Globus pallidus (tissue), 1 donor: ENCODE measurements around the gene TTC8.

Experiments
- DNase-seq: peaks from one replicate; pipeline ENCODE4 v3.0.0-alpha.2; 2015; ENCODE audit warnings: low spot score

TTC8 gene

GRCh38 chr14:88868558-88869159 lies 44.2 kb downstream of the TTC8 start:
- no peak for DNase-seq

DNA sequence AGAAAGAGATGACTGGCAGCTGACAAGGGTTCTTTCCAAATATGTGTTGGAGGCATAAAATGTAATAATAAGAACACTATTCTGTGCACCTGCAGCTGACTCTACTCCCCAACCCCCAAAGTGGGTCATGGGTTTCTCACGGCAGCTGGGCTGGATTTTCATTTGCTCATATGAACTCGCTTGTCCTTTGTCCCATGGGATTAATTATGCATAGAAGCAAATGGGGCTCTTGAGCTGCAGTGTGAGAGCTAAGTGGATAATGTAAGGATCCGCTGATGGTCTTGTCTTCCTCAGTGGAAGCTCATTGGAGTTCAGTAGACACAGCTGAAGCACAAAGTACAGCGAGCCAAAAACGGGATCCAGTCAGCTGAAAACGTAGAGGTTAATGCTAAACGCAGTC lies 46.3 kb downstream of the TTC8 start:
- peak; percentile 56 for DNase-seq

GRCh38 chr14:88871429-88871828 lies 47.0 kb downstream of the TTC8 start:
- peak; percentile 64 for DNase-seq

DNA sequence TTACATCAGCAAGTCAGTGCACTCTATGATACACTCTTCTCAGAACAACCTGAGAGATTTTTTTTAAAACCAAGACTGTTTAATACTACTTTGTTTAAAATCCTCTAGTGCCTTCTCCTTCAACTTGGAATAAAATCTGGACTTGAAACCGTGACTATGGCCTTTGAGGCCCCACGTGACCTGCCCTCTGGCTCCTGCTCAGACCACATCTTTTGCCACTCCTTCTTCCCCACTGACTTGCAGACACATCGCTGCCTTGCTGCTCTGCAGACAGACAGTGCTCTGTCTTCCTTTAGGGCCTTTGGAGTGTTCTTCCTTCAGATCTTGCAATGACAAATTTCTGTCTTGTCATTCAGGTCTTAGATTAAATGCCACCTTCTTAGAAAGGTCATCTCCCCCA lies 48.5 kb downstream of the TTC8 start:
- peak; percentile 35 for DNase-seq

- DNase-seq: no peak
Observed at GRCh38 chr14:88877192-88877591, 52.7 kb downstream of the TTC8 start.

GRCh38 chr14:88879022-88879421 lies 54.6 kb downstream of the TTC8 start:
- no peak for DNase-seq

- DNase-seq: no peak
Observed at GRCh38 chr14:88882236-88882635, 57.8 kb downstream of the TTC8 start.

GRCh38 chr14:88895116-88895515 lies 70.7 kb downstream of the TTC8 start:
- no peak for DNase-seq

- DNase-seq: no peak
Observed at GRCh38 chr14:88901189-88901588, 76.7 kb downstream of the TTC8 start.

- DNase-seq: no peak
Observed at GRCh38 chr14:88901991-88902390, 77.5 kb downstream of the TTC8 start.

DNA sequence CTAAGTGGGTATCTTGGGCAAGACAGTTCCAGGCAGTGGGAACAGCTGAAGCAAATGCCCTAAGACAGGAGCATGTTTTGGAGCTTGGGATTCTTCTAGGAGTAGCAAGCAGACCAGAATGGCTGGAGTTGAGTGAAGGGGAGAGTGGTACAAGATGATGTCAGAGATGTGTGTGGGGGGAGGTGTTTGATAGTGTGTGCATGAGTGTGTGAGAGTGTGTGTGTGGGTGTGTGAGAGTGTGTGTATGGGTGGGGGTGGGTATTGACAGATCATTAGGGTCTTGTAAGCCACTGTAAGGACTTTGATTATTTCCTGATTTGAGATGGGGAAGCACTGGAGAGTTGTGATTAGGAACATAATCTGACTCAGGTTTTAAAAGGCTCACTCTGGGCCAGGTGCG lies 78.4 kb downstream of the TTC8 start:
- no peak for DNase-seq

- no peak for DNase-seq
Observed at GRCh38 chr14:88904206-88904647, 79.8 kb downstream of the TTC8 start.

GRCh38 chr14:88904864-88905263 lies 80.4 kb downstream of the TTC8 start:
- no peak for DNase-seq

- no peak for DNase-seq
Observed at GRCh38 chr14:88908216-88908615, 83.8 kb downstream of the TTC8 start.

- no peak for DNase-seq
Observed at GRCh38 chr14:88910386-88910785, 85.9 kb downstream of the TTC8 start.

GRCh38 chr14:88911809-88912208 lies 87.4 kb downstream of the TTC8 start:
- no peak for DNase-seq

- no peak for DNase-seq
Observed at GRCh38 chr14:88914956-88915355, 90.5 kb downstream of the TTC8 start.

- no peak for DNase-seq
Observed at GRCh38 chr14:88919502-88919901, 95.1 kb downstream of the TTC8 start.
